ENCODE results near the gene SMAGP.

GRCh38 chr12:51242876-51243275 lies 27.3 kb downstream of the SMAGP start:
- TF ChIP-seq CTCF (IDR thresholded peaks at IDR 0.05) (no peak), POLR2A (IDR thresholded peaks at IDR 0.05) (no peak)
